ENCODE data around the gene STARD9.

STARD9 gene

DNA sequence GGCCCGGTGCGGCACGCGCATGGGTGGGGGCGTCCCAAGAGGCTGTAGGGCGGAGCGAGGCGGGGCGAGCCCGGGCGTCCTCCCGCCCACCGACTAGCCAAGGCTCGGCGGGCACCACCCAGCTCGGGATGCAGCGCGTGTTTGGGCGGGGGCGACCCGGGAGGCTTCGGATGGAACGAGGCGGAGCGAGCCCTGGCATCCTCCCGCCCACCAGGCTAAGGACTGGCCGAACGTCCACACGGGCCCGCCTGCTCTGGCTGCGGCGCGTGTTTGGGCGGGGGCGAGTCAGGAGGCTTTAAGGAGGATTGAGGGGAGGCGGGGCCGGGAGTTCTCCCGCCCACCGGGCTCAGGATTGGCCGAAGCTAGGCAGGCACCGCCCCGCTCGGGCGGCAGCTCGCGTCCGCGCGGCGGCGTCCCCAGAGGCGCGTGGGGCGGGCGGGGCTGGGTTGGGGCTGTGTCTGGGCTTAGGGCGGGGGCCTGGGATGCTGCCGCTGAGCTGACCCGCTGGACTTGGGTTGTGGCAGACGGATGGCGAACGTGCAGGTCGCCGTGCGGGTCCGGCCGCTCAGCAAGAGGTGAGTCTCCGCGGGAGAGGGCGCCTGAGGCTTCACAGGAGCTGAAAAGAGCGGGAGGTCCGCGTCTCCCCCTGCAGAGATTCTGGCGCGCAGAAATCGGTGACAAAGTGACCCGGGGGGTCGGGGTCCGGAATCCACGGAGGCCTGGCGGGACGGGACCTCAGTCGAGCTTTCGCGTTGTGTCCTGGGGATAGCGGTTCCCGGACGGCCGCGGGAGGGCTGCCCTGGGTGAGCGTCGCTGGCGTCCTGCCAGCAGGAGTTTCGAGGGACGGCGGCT, at the start of gene STARD9:
STARD9 (plus strand) TSS at position 419 of the 852 bp plus-strand sequence; CDS start at position 529, 110 bp downstream.
- peak; percentile 99 for DNase-seq (ENCODE audit: low read depth)
- H3K4me3 ChIP-seq (ENCODE audit: low read depth, low read length), result peak within 1 kb of the TSS; percentile 76
- TF ChIP-seq, protein P1, sequence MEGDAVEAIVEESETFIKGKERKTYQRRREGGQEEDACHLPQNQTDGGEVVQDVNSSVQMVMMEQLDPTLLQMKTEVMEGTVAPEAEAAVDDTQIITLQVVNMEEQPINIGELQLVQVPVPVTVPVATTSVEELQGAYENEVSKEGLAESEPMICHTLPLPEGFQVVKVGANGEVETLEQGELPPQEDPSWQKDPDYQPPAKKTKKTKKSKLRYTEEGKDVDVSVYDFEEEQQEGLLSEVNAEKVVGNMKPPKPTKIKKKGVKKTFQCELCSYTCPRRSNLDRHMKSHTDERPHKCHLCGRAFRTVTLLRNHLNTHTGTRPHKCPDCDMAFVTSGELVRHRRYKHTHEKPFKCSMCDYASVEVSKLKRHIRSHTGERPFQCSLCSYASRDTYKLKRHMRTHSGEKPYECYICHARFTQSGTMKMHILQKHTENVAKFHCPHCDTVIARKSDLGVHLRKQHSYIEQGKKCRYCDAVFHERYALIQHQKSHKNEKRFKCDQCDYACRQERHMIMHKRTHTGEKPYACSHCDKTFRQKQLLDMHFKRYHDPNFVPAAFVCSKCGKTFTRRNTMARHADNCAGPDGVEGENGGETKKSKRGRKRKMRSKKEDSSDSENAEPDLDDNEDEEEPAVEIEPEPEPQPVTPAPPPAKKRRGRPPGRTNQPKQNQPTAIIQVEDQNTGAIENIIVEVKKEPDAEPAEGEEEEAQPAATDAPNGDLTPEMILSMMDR (conservative IDR thresholded peaks at IDR 0.05; ENCODE audit: low read depth, low read length), result no peak

DNA sequence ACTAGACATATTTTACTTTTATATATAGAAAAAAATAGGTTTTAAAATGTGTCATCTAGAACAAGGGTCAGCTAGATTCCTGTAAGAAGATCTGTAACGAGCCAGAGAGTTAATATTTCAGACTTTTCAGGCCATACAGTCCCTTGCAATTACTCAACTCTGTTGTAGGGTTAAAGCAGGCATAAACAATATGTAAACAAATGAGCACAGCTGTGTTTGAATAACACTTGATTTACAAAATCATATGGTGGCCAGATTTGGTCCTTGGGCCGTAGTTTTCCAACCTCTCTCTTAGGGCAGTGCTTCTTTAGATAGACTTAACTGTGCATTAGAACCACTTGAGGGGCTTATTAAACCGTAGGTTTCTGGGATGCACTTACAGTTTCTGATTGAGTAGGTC, 46.4 kb upstream of the STARD9 start:
- no peak overlapping the region for H3K4me3 ChIP-seq (ENCODE audit: low read depth, low read length)
- no peak for DNase-seq (ENCODE audit: low read depth)
- TF ChIP-seq, protein P1 (conservative IDR thresholded peaks at IDR 0.05; ENCODE audit: low read depth, low read length), result no peak

DNA sequence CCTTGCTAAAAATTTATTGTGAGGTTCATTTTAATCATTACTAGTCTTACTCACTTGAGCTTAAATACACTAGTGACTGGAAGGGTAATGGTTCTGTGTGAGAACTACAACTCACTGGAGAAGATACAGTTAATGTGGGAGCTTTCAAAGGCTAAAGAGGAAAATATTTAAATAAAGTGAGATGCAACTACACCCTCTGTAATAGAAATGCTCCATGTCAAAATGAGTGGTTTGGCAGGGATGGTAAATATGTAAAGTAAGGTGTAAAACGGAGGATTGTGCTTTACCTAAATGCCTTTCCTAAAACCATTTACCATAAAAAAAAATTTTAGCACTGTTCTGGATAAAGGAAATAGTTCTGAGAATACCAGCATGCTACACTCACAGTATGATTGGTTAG, 42.2 kb upstream of the STARD9 start:
- no peak for DNase-seq (ENCODE audit: low read depth)
- no peak overlapping the region for H3K4me3 ChIP-seq (ENCODE audit: low read depth, low read length)
- TF ChIP-seq, protein P1 (conservative IDR thresholded peaks at IDR 0.05; ENCODE audit: low read depth, low read length), result no peak

DNA sequence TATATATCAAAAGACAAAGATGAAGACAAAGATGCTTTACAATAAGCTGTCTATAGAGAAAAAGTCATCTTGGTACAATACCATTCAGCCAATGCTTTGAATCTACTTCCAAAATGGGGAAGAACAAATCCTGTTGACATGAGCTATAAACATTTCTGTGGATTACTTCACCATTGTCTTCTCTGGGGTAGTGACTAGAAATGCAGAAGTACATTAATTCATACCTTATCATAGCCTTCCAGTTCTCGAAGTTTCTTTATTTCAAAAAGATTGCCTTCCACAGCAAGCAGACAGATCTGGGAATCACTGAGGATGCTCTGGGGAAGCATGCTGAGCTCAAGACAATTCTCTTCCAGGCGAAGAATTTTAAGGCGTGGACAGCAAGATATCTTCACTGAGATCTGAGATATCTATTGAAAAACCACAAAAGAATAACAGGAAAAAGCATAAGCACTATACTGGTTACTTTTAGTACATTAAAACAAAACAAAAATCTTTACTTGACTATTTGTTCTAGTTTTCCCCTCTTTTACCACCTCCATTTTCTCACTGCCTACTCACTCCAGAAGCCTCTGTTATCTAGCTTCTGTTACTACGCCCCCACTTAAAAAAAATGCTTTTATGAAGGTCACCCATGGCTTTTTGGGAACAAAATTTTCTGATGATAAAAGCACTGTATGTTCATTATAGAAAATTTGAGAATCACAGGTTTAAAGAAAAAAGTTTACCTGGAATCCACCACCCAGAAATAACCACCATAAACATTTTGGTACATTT, 30.4 kb upstream of the STARD9 start:
- no peak overlapping the region for H3K4me3 ChIP-seq (ENCODE audit: low read depth, low read length)
- DNase-seq (ENCODE audit: low read depth), result peak; percentile 4
- TF ChIP-seq, protein P1 (conservative IDR thresholded peaks at IDR 0.05; ENCODE audit: low read depth, low read length), result no peak

DNA sequence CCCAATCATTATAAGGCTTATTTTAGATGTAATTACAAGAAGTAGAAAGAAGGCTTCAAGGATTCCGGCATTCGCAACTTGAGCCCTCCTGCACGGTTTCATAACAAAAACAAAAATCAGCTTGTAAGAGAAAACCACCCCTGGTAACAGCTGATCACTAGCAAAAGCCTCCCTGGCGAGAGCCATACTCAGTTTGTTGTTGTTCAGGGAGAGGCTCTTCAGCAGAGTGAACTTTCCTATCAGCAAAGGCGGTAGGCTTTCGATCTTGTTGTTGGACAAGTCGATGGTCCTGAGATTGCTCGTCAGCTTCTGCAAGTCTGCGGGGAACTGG, 27.5 kb upstream of the STARD9 start:
- peak overlapping the region; percentile 96 for H3K4me3 ChIP-seq (ENCODE audit: low read depth, low read length)

DNA sequence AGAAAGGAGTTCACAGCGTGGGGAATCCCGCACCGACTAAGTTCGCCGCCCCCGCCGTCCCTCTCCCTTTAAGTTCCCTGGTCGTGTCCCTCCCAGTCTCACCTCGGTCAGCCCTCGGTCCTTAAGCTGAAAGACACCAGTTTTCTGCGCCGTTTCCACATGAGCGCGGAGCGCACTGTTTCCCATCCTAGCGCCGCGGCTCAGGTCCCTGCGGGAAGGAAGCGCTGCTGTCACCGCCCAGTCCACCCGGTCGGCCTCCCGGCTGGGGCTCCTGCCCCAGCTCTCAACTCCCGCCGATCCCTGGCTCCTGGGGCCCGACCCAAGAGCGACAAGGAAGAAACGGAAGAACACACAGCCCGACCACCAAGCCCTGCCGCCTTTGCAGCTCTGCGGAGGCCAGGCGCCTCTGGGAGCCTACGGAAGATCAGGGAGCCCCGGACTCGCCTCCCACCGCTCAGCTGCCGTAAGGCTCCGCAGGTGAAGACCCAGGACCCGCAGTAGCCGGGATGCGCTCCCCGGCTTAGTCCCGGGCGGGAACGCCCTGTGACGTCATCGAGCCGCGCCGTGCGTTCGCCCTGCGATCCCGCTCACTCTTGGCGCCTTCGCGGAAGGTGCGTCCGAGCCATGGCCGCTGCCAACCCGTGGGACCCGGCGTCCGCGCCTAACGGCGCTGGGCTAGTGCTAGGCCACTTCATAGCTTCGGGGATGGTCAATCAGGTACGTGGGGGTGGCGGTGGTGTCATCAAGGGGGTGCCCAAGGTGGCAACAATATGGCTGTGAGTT, 27.0 kb upstream of the STARD9 start, which contains the start of the genes HAUS2 and LRRC57:
HAUS2 (plus strand) TSS at position 590 of the 783 bp plus-strand sequence; CDS start at position 625, 35 bp downstream.
LRRC57 (minus strand) TSS at position 545 of the 783 bp plus-strand sequence; CDS start at position 186, 359 bp downstream.
- DNase-seq (ENCODE audit: low read depth), result peak; percentile 80
- H3K4me3 ChIP-seq (ENCODE audit: low read depth, low read length), result peak within 1 kb of the TSS; percentile 96
- TF ChIP-seq, protein P1 (conservative IDR thresholded peaks at IDR 0.05; ENCODE audit: low read depth, low read length), result no peak

More for the DNA sequence above, 27.5 kb upstream of the STARD9 start:
- peak; percentile 77 for DNase-seq (ENCODE audit: low read depth)
- TF ChIP-seq, protein P1 (conservative IDR thresholded peaks at IDR 0.05; ENCODE audit: low read depth, low read length), result no peak

Data from choroid plexus epithelial cell (primary cell).